GM18499 (cell line): ENCODE data around the gene CDH26.

Source experiments
- ATAC-seq: cut with Tn5 transposase; IDR thresholded peaks from one replicate; pipeline ENCODE4 v1.9.1; 2021; ENCODE audit warnings: moderate number of reproducible peaks; ENCODE audit not compliant: insufficient read depth, unreplicated experiment

CDH26 gene

DNA sequence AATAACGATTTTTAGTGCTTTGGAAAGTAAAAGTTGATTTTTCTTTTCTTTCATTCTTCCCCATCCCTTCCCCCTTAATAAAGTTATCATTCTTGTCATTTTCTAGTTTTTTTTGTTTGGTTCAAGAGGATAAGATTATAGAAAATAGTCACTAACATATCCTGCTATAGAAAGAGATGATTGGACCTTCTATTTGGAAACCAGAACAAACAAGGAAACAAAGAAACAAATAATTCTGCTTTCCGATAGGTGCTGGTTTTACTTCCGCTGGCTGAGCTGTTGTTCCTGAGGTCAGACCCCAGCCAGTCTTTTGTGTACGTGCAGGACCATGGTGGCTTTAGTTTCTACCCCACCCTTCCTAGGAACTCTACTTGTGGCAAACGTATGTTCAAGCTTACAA is at the start of gene CDH26:
CDH26 (plus strand) TSS at position 301 of the 400 bp plus-strand sequence. CDS start 304 bp downstream, outside the sequence.
- no peak for ATAC-seq

DNA sequence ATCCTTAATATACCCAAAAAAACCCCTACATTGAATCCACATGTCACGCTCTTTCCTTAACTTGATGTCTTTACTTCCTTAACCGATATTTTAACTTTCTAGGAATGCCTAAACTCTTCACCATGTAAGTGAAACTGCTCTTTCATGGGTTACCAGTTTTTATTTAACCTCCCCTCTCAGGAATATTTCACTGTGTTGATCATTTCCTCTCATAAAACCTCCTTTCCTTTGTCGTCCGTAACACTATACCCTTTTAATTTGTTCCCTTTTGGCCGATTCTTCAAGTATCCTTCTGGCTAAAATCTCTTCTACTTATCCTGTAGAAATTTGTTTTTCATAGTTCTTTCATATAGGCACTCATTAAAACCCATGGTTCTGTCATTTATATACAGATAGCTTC is 49.4 kb upstream of the CDH26 start:
- ATAC-seq: no peak

DNA sequence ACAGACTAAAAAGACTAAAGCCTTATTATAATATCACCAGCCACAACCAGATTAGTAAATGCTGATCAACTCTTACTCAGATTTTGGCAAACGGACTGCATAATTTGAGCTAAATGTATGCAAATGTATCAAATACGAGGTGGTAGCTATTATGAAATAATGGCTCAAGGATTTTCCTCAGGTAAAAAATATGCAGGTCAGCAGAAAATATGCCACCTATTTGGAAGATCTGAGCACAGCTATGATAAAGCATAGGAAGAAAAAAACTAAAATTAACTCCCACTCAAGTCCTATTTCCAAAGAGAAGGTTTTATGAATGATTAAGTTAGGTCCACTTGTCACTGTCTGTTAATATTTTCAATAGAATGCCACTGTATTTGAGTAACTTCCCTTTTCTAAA is 47.2 kb upstream of the CDH26 start:
- ATAC-seq: no peak

DNA sequence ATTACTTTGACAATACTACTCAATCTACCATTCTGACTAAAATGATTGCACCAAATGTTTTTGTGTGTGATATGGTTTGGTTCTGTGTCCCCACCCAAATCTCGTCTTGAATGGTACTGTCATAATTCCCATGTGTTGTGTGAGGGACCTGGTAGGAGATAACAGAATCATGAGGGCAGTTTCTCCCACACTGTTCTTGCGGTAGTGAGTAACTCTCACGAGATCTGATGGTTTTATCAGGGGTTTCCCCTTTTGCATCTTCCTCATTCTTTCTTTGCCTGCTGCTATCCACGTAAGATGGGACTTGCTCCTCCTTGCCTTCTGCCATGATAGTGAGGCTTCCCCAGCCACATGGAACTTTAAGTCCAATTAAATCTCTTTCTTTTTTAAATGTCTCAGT is 45.6 kb upstream of the CDH26 start:
- no peak for ATAC-seq

DNA sequence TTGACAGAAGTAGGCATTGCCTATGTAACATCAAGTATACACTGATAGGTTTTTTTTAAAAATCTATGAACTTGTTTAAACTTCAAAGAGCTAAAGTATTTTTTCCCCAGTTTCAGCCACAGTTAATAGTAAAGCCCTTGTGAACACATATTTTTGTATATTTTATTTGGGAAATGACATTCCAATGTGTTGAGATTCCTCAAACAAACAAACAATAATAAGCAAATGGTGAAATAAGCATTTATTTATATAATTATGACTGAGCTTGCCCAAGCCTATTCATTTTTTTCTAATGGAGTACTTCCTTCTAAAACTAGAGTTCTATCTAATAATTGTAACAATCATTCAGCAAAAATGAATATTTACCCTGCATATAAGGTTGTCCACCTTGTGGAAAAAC is 37.3 kb upstream of the CDH26 start:
- ATAC-seq: no peak

DNA sequence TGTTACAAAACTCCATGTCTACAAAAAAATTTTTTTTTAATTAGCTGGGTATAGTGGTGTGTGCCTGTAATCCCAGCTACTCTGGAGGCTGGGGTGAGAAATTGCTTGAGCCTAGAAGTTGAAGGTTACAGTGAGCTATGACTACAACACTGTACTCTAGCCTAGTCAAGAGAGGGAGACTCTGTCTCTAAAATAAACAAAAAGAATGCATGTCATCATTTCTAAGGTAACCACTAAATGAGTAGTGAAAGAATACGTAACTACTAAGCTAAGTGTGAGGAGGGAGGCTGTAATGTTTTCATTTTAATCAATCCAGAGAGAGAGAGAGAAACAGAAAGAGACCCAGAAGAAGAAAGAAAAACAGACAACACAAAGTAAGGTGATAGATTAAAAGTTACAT is 34.7 kb upstream of the CDH26 start:
- ATAC-seq: no peak

DNA sequence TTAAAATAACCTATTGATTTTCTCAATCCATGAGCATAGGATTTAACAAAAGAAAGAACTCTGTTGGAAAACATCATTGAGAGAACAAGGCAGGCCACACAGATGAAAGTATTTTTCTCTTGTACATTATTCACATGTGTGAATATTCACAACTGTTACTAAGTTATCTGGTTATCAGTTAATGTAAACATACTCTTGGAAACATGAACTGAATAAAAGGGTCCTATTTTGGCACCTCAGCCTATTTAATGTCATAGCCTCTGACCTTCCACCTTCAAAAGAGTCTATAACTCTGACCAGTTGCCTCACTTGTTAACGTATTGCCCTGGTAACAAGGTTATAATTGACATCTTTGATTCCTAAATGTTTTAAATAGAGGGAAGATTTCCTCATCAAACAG is 32.9 kb upstream of the CDH26 start:
- no peak for ATAC-seq

DNA sequence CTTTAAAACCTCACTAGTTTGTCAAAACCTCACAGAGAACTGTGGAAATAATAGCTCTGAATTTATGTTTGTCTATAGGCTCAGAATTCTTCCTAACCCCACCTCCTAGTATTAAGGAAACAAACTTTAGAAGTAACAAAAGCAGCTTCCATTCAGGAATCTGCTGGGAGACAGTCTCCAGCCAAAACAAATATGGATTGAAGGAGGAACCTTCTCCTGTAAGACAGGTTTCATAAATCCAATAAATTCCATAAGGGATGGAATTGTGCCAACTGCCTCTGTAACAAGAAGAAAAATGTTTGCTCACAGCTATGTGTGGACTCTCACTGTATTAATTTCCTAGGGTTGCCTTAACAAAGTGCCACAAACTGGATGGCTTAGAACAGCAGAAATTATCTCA is 32.3 kb upstream of the CDH26 start:
- ATAC-seq: no peak

DNA sequence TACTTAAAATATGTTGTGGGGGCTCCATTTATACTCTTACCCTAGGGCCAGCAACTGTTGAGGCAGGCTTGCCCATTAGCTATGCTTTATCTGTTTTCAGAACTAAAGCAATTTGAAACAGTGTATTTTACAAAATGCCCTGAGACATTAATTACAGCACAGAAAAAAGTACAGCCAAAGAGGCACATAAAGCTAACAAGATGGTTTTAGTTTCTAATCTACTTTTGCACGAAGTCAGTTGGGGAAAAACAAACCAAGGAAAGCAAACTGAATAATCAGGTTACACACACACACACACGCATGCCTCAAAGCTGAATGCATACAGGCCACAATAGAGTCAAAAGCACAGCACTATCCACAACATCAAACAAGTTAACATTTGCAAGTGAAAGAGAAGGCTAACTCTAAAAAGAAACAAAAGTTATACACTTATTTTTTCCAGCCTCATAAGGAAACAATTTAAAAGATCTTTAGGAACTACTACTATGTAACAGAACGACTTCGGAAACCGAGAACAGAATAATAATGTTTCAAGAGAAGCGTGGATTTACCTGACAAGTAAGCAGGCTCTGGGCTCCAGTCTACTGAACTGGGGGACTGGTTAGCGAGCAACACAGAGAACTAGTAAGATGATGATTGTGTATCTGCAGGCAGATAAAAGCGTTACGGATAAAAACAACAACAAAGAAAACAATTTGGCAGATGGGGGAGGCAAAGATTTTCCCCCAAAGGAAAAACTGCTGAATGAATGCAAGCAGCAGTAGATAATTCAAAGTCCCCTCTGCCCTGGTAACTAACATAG is 26.5 kb upstream of the CDH26 start:
- no peak for ATAC-seq

DNA sequence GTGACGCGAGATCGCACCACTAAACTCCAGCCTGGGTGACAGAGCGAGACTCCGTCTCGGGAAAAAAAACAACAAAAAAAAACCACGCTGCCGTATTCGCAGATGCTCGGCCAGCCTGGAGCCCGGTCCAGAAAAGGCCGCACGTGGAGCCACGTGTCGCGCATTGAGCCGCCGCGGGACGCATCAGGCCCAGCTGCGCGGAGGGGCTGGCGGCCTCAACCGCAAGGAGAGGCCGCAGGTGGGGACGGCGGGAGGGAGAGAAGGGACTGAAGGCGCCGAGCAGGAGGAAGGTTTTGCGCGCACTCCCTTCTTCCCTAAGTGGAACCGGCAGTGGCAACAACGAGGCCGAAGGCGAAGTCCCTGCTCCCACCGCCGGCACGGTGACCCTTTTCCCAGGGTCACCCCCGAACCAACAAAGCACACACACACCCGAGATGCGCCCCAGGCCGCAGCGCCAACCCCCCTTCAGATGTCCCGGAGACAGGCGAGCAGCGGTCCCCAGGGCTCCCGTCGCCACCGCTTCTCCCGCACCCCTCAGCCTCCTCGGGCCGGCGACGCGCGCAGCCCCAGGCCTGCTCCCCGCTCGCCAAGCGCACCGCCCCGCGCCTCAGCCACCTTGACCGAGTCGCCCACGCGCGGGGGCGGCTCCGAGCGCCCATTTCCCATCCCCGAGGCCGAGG is 25.5 kb upstream of the CDH26 start:
- ATAC-seq: no peak

DNA sequence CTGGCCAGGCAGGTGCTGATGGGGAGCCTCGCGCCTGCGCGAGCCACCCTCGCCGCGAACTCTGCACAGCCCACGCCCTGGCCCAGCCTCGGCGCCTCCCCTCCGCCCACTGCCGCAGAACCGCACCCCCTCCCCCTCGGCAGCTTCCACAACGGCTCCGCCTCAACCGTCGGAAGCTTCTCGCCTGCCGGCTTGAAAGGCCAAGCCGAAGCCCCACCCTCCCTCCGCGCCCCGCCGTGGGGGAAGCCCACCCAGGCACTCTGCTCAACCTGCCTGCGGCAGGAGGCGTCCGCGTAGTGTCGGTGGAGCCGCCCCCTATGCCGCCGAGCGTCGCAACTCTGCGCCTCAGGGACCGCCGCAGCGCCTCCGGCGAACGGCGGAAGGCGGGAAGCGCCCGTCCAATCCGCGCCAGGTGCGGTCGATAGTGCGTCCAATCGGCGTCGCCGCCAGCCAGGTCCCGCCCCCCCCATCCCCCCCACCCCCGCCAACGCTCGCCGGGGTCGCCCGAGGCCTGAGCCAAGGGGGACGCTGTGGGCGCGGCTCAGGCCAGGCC is 24.9 kb upstream of the CDH26 start, which contains the start of gene SYCP2:
SYCP2 (minus strand) TSS at position 342 of the 553 bp plus-strand sequence. CDS start 11,224 bp downstream, outside the sequence.
- ATAC-seq: no peak

DNA sequence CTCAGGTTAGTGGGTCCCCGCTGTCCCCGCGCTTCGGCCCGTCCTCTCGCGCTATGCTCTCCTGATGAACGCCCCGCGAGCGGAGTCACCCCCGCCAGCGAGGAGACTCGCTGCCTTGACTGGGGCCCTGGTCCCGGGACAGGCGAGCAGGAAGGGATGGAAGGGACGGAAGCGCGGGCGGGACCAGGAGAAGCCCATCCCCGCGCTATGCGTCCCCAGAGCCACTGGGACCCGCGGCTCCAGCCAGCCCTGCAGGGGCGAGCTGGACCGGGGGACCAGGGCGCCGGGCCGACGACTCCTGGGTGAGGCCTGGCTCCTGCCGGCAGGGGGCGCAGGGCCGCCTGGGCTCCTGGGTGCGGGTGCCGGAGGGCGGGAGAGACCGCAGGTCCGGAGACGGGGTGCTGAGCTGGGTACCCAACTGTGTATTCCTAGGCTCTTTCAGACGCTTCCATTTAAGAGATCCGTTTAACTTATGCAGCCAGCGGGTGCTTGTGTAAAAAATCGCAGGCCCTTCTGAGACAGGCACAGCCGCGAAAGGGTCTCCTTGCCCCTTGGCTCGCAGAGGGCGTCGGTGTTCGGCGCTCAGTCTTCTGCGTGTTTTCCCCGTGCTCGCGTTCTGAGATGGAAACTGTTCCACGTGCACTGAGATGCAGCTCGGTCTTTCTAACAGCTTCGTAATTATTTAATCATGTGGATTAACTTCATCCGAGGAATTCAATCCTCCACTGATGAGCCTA is 24.2 kb upstream of the CDH26 start:
- peak; percentile 49 for ATAC-seq

DNA sequence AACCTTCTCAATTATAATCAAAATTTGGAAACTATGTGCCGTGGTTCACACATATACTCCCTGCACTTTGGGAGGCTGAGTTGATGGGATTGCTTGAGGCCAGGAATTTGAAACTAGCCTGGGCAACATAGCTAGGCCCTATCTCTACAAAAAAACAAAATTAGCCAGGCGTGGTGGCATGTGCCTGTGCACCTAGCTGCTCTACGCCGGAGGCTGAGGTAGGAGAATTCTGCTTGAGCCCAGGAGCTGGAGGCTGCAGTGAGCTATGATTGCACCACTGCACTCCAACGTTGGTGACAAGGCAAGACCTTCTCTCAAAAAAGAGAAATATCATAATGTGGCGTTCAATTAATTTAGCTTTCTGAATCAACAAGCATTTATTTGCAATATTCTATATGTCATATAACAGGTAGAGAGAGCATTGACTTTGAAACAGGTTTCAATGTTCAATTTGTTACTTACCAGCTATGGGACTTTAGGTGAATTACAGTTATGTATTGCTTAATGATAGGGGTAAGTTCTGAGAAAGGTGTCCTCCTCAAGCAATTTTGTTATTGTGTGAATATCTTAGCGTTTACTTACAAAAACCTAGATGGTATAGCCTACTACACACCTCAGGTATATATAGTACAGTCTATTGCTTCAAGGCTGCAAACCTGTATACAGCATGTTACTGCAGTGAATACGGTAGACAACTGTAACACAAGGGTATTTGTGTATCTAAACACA is 22.6 kb upstream of the CDH26 start:
- ATAC-seq: no peak

DNA sequence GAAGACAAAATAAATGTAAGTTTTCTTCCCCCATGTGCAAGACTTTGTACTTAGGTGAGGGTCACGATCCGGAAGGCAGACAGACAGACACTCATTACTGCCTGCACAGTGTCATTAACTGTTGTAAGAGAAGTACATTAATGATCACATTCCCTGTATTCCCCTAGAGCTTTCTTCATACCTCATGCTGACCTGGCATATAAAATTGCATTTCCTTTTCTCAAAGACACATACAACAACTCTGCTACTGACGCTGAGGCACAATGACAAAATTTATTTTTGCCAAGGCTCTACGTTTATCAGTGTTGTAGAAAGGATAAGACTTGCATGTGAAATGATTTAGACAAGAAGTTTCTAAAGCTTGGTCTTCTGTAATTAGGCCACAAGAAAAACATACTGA is 21.8 kb upstream of the CDH26 start:
- ATAC-seq: no peak

DNA sequence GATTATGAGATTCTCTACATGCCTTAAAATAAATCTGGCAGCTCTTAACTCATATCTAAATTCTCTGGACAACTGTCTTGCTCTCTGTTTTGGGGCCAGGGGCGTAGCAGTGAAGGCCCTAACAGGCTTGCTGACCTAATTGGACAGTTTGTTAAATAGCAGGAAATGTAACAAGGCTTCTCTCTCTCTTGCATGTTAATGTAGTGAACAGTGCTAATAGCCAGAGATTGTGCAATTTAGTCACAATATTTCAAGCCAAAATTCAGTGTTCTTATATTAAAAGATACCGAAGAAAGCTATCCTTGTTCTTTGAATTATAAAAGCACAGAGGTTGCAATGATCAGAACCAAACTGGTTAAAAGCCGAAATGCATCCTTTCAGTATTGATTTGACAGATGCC is 21.1 kb upstream of the CDH26 start:
- no peak for ATAC-seq

DNA sequence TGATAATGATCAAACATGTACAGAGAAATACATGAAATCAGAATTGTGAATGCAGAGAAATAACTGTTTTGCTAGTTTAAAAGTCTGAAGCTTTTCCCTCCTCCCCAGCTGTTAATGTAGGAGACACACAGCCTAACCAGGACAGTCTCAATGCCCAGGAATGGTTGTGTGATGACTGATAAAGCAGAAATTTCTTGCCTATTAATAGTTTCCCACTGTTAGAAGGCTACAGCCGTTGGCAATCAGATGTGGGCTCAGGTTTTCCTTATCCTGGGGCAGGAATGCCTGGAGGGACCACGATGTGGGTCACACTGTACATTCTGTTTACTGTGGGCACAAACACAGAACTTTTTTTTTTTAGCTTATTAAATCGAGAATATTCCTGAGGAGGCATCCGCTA is 20.0 kb upstream of the CDH26 start:
- ATAC-seq: no peak

DNA sequence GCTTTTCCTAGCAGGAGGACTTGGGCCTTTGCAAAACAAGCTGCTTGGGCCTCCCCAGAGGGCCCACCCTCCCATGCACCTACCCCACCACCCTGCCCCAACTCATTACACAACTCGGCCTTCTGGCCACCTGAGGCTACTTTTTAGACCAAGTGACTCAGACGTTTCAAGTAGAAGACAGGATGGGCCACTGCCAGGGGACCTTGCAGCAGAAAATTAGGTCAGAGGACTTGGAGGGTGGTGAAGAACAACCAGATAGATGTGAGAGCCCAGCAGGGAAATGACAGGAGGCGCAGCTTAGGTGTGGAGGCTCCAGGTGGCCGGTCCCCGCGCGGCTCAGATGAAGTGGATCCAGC is 19.5 kb upstream of the CDH26 start:
- no peak for ATAC-seq

DNA sequence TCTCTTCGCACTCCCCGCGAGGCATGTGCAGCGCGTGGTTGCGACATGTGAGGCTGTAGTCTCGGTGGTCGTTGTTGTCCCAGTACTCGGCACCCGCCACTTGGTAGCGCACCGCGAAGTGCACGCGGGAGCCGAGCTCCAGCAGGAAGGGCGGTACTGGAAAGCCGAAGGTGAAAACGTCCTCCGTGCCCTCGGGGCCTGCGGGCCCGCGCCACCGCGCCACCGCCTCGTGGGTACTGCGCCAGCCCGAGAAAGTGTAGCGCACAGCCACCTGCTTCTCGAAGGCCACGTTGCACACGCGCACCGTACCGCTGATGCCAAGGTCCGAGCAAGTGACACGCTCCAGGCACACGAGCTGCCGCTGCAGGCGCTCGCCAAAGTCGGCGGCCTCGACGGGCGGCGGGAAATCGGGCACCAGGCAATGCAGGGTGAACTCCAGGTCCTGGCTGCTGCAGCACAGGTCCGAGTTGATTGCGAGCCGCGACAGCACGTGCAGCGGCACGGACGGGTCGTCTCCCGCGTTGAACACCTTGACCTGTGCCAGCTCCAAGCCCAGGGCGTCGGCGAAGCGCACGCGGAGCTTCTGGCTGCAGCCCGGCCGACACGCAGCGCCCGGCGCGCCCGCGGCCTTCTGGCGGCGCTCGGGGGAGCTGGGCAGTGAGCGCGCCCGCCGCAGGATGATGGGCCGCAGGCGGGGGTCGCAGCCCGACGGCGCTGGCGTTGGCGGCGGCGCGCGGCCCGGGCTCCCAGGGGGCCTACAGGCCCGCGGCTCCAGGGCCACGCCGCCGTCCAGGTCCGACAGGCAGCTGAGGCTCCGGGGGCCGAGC is 19.0 kb upstream of the CDH26 start:
- ATAC-seq: no peak

DNA sequence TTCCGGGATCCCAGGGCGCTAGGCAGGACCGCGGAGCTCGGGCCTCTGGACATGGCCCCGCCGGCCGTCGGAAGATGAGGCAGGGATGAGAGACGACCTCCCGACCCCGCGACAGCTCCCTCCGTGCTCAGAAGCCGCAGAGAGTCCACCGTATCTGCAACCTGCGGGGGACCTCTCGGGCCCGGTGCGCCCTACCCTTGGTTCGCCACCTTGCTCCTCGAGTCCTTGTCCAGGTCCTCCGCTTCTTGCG is 18.4 kb upstream of the CDH26 start:
- peak; percentile 4 for ATAC-seq
